GM19463 (cell line): ENCODE results near the gene LSM3.

Experiments used
- ATAC-seq: cut with Tn5 transposase; IDR thresholded peaks from one replicate; pipeline ENCODE4 v1.9.1; 2021; ENCODE audit warnings: mild to moderate bottlenecking, moderate library complexity; ENCODE audit not compliant: unreplicated experiment

The LSM3 gene

GRCh38 chr3:14194865-14195264 lies 16.2 kb downstream of the LSM3 start:
- ATAC-seq = no peak

DNA sequence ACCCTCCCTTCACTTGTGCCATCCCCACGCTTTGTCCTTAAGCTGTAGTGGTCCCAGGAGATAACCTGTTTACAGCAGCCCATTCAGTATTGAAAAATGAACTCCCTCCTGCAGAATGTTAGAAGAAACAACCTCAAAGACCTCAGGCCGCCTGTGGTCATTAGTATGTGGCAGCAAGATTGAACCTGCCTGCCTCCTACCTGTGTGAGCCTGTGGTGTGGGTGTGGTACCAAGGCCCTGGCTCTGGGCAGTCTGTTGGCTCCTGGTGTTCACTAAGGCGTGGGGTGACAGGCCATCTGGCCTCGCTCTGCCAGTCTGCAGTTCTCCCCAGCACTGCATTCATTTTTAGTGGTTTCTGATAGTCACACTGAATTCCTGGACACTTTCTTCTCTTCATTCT lies 21.0 kb downstream of the LSM3 start:
- ATAC-seq = no peak

GRCh38 chr3:14200276-14200675 lies 21.7 kb downstream of the LSM3 start:
- no peak for ATAC-seq

- no peak for ATAC-seq
Measured at GRCh38 chr3:14200841-14201240, 22.2 kb downstream of the LSM3 start.

DNA sequence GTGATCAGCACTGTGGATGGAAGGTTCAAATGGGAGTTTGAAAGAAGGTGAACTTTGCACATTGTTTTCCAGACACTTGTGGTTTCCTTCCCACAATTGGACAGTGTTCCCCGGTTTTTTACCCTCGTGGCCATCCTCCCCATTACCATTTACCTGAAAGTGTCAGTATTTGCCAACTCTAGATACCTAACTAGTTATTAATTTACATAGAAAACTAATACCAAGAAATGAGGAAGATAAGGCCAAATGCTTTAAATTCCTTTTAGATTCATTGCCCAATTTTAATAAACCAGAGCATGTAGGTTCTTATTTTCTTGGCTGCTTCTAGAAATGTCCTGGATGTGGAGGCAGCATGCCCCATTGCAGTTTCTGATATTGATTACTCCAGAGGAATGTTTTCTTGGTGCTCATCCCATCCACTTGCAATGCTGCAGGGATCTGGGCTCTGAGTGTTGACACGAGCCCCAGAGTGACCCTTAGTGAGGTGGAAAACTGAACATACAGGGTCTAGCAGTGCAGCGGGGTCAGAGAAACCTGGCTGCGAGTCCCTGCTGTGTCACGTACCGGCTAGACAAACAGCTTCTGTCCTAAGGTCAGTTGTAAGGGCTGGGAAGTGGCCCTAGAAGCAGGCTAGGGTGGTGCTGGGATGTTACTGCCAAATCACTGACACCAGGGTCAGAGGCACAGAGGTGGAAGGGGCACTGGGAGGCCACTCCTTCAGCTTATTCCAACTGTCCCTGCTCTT lies 23.5 kb downstream of the LSM3 start:
- no peak for ATAC-seq

DNA sequence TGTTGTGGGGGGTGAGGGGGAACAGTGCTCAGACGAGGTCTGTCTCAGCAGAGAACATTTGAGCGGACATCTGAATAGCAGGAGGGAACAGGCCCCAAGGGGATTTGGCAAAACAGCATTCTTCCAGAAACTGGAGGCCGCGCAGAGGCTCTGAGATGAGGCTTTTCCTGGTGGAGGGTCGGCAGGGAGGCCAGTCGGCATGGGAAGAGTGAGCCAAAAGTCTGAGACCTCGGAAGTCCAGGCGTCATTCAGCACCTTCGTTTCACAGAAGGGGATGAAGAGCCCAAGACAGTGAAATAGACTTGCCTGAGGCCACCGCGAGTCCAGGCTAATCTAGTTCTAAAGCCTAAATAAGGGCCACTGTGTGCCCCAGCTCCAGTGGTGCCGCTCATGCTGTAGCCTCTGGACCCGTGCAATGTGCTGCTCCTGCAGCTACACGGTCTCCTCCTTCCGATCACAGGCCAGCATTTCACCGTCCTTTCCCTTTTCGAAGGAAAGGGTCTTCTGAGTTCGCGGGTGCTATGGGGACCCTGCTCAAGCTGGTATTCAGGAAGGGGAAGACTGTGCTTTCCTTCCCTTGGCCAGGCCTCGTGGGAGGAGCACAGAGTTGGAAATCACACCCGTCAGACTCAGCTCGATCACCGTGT lies 24.4 kb downstream of the LSM3 start:
- ATAC-seq = no peak

DNA sequence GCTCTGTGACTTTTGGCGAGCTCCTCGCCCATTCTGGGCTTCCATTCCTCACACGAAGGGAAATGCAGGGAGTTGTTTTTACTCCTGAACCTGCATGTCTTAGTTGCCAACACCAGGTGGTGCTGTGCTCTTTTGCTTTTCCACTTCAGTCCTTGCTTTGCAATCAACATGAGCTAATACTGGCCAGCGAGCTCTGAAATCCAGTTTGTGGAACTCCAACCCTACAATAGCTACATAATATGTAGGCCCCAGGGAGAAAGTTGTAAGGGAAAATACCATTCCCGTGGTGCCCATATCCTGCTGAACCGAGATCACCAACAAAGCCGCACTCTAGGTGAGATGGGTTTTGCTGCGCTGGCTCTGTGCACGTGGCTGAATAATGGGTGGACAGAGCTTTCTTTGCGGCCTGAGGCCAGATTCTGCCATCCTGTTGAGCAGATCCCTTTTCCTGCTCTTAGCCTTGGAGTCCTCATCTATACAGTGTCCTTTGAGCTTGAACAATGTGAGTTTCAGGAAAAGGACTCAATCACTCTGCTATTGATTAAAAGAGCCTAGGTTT lies 25.0 kb downstream of the LSM3 start:
- ATAC-seq = peak; percentile 65

- ATAC-seq = no peak
Measured at GRCh38 chr3:14204515-14205284, 26.1 kb downstream of the LSM3 start.

DNA sequence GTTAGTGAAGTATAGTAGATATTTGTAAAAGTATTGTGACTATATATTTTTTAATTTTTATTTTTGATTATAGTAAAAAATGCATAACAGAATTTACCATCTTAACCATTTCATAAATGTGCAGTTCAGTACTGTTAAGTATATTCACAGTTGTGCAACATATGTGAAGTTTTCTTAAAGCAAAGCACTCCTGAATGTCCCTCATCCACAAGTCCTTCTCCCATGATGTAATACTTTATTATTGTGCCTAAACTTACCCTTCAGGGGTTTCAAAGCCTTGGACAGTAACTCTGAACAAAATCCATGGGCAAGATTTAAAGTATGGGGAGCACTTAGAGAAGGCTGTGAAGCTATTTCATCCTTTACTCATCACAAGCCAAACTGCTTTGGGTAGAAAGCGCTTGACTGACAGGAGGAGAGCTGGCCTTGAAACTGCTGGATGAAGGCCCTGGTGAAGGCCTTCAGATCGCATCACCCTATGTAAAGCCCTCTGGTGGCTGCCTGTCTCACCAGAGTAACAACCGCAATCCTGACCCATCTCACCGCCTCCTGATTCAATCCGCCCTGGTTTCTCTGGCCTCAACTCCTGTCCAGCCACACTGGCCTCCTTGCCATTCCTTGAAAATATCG lies 28.0 kb downstream of the LSM3 start:
- ATAC-seq = no peak

GRCh38 chr3:14208168-14208567 lies 29.6 kb downstream of the LSM3 start:
- ATAC-seq = no peak

DNA sequence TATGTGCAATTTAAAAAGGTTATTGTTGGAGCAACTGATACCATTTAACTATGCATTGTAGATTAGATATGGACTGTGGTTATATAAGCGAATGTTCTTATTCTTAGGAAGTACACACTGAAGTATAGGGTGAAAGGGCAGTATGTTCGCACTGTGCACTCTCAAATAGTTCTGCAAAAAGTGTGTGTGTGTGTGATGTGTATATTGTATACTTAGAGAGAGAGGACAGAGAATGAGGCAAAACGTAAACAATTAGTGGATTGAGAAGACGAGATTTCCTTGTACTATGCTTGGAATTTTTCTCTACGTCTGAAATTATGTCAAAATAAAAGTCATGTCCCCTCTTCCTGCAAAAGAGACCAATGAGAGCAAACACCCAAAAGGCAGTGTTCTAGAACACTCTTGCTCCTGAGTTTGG lies 30.4 kb downstream of the LSM3 start:
- ATAC-seq = no peak

GRCh38 chr3:14209581-14210289 lies 31.1 kb downstream of the LSM3 start:
- ATAC-seq = no peak

DNA sequence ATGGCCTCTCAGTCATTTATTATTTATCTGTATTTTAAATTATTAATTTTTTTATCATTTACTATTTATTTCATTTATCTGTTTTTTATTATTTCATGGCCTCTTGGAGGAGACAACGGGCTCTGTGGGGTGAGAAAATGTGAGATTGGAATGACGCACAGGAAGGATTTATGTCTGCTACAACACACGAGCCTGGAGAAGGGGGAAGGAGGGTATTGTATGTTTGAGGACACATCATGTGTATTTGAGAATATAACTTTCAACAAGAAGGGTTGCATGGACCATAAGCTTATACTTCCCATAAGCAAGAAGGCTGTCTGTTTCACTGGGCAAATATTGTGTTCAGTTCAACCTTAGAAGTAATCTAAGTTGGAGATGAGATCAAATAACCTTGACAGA lies 31.7 kb downstream of the LSM3 start:
- ATAC-seq = no peak

- ATAC-seq = no peak
Measured at GRCh38 chr3:14210843-14211594, 32.4 kb downstream of the LSM3 start.

DNA sequence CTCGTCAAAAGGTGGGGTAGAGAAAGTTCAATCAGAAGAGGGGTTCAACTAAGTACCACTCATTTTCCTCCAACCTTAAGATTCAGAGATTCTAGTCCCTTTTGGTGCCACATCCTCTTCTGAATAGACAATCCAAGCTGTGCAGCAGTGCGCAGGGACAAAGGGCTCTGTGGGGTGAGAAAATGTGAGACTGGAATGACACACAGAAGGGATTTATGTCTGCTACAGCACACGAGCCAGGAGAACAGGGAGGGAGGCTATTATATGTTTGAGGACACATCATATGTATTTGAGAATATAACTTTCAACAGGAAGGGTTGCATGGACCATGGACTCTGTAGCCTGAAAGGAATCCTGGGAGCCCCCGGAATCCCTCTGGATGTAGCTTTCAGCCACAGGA lies 33.0 kb downstream of the LSM3 start:
- ATAC-seq = no peak

- ATAC-seq = no peak
Measured at GRCh38 chr3:14212032-14212431, 33.4 kb downstream of the LSM3 start.

- ATAC-seq = no peak
Measured at GRCh38 chr3:14213066-14213774, 34.6 kb downstream of the LSM3 start.

DNA sequence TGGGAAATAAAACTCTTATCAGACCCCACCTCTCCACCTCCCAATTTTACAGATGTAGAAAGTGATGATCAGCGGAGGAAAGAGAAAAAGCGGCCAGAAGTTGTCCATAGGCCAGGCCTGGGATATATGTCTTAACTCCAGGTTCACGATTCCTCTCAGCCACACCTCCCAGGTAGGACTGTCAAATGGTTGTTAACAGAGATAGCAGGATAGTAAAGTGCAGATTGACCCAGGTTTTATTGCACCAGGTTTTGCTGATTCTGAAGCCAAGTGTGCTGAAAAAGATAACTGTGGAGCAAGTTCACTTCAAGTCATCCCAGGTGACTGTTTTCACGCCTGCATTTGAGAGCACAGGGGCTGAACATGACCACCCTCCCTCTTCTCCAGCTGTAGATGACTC lies 36.1 kb downstream of the LSM3 start:
- no peak for ATAC-seq
